Colon (tissue), 2 donors: Measurements from ENCODE around the gene BAHD1.

Experiments used
- FAIRE-seq: peaks from 2 replicates; lab custom pipeline; 2012; peaks lifted over from hg19 to GRCh38; lab: Jason Lieb, UNC
- donor health status: control.
- donor health status: control.

Gene BAHD1

DNA sequence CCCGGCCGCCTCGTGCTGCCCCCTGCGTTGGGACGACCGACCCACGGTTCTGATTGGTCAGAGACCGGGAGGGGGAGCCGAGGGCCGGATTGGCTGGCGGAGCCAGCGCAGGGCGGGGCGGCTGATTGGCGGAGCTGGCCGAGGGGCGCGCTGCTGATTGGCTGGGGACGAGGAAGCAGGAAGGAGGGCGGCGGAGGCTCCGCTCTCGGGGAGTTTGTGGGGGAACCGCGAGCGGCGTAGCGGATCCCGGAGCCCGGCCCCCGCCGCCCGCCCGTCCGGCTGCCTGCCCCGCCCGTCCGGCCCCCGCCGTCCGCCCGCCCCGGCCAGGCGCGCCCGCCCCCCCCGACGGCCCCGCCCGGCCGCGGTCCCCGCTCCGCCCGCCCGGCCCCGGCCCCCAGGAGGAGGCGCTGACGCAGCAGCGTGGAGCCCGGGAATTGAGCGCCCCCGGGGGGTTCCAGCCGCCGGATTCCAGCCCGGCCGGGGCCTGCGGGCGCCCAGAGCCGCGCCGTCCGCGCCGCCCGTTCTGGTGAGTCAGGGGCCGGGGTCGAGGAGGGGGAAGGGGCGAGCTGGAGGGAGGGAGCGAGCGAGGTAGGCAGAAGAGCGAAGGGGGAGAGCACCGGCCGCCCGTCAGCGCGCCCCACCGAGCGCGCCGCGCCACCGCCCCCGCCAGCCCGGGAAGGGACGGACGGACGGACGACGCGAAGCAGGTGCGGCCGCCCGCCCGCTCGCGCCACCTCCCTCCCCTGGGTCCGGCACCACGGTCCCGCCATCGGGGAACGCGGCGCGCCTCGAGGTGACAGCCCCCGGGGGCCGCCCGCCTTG, at the start of gene BAHD1:
Gene BAHD1, plus strand, starts transcription at position 211 of the 822 bp plus-strand sequence. CDS start 17,512 bp downstream, outside the sequence.
- FAIRE-seq: no peak

DNA sequence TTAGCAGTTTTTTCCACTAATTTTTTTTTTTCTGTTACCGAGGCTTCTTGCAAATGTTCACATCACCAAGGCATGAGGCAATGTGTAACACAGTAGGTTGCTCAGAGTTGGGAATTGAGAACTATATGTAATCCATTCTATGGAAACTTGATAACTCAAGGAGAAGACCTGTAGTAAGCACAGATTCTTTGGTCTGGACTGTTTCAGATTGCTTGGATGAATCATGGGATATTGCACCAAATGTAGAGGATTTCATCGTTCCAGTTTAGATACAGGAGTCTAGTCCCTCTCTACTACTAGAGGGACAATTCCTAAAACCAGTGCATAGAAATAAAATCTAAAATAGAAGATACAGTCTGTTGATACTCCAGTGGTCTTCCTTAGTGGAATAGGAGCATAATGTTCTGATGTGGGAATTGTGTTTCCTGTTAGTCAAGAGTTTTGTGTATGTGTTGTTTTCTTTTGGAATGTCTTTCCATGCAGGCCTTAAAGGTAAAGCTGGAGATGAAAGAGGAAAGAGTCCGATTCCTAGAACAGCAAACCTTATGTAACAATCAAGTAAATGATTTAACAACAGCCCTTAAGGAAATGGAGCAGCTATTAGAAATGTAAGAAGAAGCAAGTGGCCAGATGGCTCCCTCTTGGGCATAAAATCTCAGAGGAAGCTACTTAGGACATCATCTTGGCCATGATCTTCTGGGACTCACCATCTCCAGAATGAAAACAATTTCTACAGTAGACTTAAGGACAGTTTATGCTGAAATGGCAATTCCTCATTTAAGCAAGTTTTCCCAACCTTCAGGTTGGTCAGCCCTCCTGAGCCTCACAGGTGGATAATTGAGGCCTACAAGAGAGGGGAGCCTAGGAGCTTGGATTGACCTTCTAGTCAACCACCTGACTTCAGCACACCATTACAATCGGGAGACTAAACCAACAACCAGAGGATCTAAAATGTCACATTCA, 47.5 kb upstream of the BAHD1 start:
- no peak for FAIRE-seq

- no peak for FAIRE-seq
Measured at GRCh38 chr15:40397688-40398412, 42.9 kb upstream of the BAHD1 start.

DNA sequence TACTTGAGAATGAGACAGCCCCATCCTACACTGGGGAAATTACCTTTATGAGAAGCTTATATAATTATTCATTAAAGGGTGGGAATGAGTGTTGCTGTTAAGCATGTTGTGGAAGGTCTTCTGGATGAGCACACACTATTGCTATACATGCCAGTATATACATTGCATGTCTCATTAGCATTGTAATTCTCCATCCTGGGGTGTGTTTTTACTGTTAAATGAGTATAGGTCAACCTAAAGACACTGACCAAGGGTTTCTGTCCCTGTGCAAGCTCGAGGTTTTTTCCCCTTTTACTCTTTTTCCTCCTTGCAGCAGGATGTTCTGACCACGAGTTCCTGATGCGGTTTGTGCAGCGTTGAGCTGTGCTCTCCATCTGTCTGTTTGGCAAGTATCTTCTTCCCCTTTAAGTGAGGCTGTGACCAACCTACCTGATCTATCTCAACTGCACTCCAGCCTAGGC, 42.3 kb upstream of the BAHD1 start:
- no peak for FAIRE-seq

GRCh38 chr15:40399370-40399769, 41.4 kb upstream of the BAHD1 start:
- no peak for FAIRE-seq

- FAIRE-seq: no peak
Measured at GRCh38 chr15:40405501-40406381, 35.0 kb upstream of the BAHD1 start, which contains the start of gene IVD. Gene IVD (plus strand): TSS chr15:40405795. CDS start chr15:40405828, 33 bp downstream.

GRCh38 chr15:40407330-40407990, 33.3 kb upstream of the BAHD1 start:
- no peak for FAIRE-seq

DNA sequence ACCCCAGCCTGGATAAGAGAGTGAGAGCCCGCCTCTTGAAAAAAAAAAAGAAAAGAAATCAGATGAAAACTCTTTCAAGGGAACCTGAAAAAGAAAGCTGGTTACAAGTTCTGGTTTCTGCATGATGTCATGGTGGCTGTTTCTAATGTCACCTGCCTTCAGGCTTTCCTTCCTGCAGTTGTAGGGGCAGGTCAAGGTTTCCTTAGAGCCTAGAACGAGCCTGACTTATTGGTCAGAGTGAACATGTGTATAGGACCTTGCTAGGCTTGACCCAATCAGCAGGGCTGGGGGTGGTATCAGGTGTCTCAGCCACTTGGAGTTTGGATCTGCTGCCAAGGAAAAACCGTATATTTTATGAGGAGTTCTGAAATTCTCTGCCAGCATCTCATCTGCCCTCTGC, 31.4 kb upstream of the BAHD1 start:
- FAIRE-seq: no peak

- FAIRE-seq: no peak
Measured at GRCh38 chr15:40410476-40410875, 30.3 kb upstream of the BAHD1 start.

DNA sequence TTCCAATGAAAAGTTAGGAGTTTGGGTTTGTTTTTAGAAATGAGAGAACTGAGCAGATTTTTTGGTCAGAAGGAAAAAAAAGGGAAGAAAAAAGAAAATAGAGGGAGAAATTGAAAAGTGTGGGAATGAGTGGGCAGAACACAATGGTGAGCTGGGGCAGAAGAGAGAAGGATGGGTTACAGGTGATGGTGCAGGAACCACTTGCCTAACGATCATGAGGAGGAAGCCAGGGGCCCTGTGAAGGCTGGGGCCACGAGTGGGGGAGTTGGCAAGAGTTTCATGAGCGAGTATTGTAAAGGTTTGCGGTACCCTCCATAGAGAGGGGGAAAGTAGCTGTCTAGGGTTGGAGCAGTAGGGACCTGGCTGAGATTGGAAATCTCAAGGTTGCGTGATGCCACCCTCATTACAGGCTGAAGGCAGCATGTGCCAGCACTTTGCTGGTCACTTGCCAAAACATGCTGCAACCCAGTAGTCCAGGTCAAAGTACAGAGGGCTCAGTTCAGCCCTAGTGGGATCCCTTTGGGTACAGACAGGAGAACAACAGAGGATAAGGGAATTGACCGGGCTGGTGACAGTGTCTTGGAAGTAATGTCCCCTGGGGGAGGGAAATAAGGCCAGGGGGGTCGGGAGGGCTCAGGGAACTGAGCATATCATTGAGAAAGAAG, 28.5 kb upstream of the BAHD1 start:
- FAIRE-seq: no peak

DNA sequence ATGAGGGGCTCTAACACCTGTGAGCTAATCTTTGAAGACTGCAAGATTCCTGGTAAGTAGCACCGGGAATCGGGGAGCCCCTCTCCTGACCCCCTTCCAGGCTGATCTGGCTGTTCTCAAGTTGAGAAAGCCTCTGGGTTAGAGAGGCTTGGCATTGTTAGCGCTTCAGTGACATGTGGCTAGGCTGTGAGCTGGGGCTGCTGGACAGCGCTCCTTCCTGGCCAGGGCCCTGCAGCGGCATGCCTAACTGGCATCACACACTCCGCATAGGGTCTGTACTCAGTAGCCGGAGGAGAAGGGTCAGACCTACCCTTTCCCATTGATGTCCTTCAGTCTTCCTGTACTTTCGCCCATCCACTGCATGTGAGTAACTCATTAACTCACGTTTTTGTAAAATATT, 27.7 kb upstream of the BAHD1 start:
- no peak for FAIRE-seq

- no peak for FAIRE-seq
Measured at GRCh38 chr15:40414816-40415215, 25.9 kb upstream of the BAHD1 start.

DNA sequence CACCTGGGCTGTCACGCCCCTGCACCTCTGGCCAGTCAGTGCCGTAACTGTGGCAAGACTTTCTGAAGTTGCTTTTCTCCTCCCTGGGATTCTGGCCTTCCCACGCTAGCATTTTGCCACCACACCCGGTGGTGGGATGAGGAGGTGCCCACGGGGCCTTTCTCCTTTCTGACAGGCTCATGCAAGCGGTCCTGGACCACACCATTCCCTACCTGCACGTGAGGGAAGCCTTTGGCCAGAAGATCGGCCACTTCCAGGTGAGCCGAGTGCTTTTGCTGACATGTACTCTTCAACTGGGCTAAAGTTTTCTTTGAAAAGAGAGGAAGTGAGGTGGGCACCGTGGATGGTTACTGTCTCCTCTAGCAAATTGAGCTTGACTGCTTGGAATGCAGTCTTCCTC, 25.5 kb upstream of the BAHD1 start:
- FAIRE-seq: no peak

DNA sequence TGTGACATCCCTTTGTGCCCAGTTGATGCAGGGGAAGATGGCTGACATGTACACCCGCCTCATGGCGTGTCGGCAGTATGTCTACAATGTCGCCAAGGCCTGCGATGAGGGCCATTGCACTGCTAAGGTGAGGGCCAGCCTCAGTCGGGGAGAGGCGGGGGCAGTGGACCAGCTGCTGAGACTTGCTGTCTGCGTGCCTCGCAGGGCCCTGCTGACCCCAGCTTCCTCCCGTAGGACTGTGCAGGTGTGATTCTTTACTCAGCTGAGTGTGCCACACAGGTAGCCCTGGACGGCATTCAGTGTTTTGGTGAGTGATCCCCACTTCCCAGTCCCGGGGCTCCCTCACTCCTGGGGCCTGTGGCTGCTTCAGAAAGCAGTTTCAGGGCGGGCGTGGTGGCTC, 24.7 kb upstream of the BAHD1 start:
- FAIRE-seq: no peak

- no peak for FAIRE-seq
Measured at GRCh38 chr15:40418126-40418525, 22.6 kb upstream of the BAHD1 start.

- FAIRE-seq: no peak
Measured at GRCh38 chr15:40420071-40420713, 20.6 kb upstream of the BAHD1 start.

- FAIRE-seq: no peak
Measured at GRCh38 chr15:40420793-40421192, 20.0 kb upstream of the BAHD1 start.

DNA sequence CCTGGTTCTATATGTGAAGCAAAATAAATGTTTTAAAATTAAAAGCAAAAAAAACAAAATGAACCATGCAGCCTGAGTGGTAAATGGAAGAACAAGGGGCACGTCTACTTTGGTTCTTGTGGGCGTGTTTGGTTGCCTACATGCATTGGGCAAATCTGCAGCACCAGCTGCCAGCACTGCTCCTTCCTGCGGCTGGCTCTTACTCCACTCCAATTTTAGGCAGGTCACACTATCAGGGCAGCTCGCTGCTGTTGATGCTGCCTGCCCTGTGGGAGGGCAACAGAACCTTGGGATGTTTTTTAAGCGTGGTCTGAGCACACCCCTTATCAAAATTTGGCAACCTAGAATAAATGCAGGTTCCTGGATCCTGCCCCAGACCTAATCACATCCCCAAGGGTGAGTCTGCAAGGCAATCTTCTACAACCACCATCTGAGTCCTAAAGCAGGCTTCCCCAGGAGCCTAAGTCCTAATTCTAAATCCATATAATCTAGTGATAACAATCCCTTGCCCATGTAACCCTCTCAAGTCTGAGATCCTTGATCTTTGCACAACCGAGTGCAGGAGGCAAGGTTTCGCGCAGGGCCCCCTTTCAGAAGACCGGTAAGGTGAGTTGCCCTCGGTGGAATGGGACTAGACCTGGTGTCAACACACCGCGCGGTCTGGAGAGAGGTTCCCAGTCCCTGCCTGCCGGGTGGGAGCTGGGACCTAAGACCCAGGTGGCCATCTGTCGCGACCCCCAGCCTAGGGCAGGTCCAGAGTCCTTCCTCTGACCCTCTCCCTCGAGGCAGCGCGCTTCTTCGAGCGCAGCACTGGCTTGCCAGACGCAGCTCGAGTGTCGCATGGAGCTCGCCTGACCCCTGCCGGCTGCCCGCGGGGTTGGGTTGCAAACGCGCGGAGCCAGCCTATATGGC, 19.3 kb upstream of the BAHD1 start:
- no peak for FAIRE-seq
